GM18909 (cell line): ENCODE results near the gene PYDC1.
"Not testable (repeated sequence)": the region's sequence is repeated elsewhere in the genome, so short reads cannot be mapped to it uniquely, and the experiment has no call there.

Source experiments
- ATAC-seq: cut with Tn5 transposase; IDR thresholded peaks from one replicate; pipeline ENCODE4 v1.9.1; 2021; ENCODE audit warnings: mild to moderate bottlenecking; ENCODE audit not compliant: unreplicated experiment, poor library complexity

PYDC1 gene

GRCh38 chr16:31224092-31224955, 7.4 kb upstream of the PYDC1 start:
- no peak for ATAC-seq

GRCh38 chr16:31223044-31223443, 6.1 kb upstream of the PYDC1 start:
- no peak for ATAC-seq

GRCh38 chr16:31221357-31222160, 4.6 kb upstream of the PYDC1 start:
- no peak for ATAC-seq

- ATAC-seq, result no peak
Observed at GRCh38 chr16:31219154-31219741, 2.3 kb upstream of the PYDC1 start.

- ATAC-seq, result no peak
Observed at GRCh38 chr16:31217136-31217530, 198 bp upstream of the PYDC1 start.

- ATAC-seq, result no peak
Observed at GRCh38 chr16:31215287-31216162, 1.4 kb downstream of the PYDC1 start.

GRCh38 chr16:31214708-31215286, 2.1 kb downstream of the PYDC1 start:
- no peak for ATAC-seq

GRCh38 chr16:31213877-31214707, 2.8 kb downstream of the PYDC1 start, which contains the start of gene TRIM72:
TSS of gene TRIM72 (plus strand) at chr16:31214119. CDS start at chr16:31214739, 620 bp downstream.
- no peak for ATAC-seq

- no peak for ATAC-seq
Observed at GRCh38 chr16:31213342-31213741, 3.6 kb downstream of the PYDC1 start.

- no peak for ATAC-seq
Observed at GRCh38 chr16:31206776-31207175, 10.2 kb downstream of the PYDC1 start.

- ATAC-seq, result no peak
Observed at GRCh38 chr16:31204871-31205666, 11.9 kb downstream of the PYDC1 start.

GRCh38 chr16:31202414-31203375, 14.2 kb downstream of the PYDC1 start, which contains the start of gene PYCARD:
TSS of gene PYCARD (minus strand) at chr16:31202760. CDS start at chr16:31202690, 70 bp downstream.
- ATAC-seq, result peak; percentile 42

- peak; percentile 62 for ATAC-seq
Observed at GRCh38 chr16:31201582-31202413, 15.1 kb downstream of the PYDC1 start.

GRCh38 chr16:31200821-31201568, 15.9 kb downstream of the PYDC1 start:
- no peak for ATAC-seq

- ATAC-seq, result not testable (repeated sequence)
Observed at GRCh38 chr16:31200111-31200510, 16.8 kb downstream of the PYDC1 start.
